Prostate gland (tissue), 2 donors: ENCODE results near the gene DEFB126.

Source experiments
- POLR2A ChIP-seq: fragments of 450-650 bp; IDR thresholded peaks from one replicate; pipeline ENCODE4 v1.6.1; 2016; ENCODE audit warnings: antibody characterized with exemption, mild to moderate bottlenecking
- TF ChIP-seq, protein P1 (sequence below), 4 experiments: fragments of 200-600 bp in 2 of 4; fragments of 450-650 bp in 2 of 4; sonication (generic) in 2 of 4; IDR thresholded peaks; 1 replicate in 3 of 4; 2 replicates in 1 of 4; pipeline ENCODE4 v1.5.1; 2016 to 2019; ENCODE audit warnings: antibody characterized with exemption in 4 of 4, mild to moderate bottlenecking in 2 of 4, moderate library complexity in 2 of 4

DNA sequence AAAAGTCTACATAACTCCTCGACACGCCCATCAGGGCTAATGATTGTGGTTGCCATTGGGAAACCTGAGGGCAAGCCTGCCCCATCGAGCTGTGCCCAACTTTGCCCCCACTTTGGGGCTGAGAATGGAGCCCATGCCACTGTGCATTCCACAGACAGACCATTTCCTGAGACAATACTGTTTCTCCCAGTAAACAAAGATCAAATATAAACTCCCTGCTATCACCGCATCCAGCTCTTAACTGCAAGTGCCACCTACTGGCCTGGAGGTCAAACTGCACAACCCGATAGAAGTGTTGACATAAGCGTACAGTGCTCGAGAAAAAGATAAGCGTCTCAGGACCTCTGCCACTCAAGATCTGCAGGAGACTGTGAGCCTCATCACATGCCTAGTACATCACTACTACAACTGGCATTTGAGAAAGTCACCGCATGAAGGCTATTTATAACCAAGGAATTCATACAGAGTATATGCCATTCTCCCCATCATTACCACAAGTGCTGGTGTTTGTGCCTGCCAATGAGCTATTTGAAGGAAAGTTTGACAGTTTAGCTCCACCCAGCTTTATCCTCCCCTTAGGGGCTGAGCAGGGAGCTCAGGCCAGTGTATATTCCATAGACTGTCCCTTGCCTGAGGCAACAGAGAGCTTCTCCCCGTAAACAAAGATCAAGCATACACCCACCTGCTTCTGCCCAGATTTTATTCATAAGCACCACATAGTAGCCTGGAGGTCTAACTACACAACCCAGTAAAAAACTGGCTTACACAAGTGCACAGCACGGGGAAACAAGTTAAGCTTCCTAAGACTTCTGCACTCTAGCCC, 4.5 kb upstream of the DEFB126 start:
- no peak for TF ChIP-seq POLR2A
- TF ChIP-seq, protein P1, sequence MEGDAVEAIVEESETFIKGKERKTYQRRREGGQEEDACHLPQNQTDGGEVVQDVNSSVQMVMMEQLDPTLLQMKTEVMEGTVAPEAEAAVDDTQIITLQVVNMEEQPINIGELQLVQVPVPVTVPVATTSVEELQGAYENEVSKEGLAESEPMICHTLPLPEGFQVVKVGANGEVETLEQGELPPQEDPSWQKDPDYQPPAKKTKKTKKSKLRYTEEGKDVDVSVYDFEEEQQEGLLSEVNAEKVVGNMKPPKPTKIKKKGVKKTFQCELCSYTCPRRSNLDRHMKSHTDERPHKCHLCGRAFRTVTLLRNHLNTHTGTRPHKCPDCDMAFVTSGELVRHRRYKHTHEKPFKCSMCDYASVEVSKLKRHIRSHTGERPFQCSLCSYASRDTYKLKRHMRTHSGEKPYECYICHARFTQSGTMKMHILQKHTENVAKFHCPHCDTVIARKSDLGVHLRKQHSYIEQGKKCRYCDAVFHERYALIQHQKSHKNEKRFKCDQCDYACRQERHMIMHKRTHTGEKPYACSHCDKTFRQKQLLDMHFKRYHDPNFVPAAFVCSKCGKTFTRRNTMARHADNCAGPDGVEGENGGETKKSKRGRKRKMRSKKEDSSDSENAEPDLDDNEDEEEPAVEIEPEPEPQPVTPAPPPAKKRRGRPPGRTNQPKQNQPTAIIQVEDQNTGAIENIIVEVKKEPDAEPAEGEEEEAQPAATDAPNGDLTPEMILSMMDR (IDR thresholded peaks at IDR 0.05): no peak
